Subcutaneous adipose tissue (tissue), 4 donors: ENCODE data around the gene MCM8. TPM values are rescaled to one million over a fixed set of nuclear protein-coding genes. Genes with fewer than 3 reads are reported as not detected.

Experiments used
- CTCF ChIP-seq: fragments of 450-650 bp; IDR thresholded peaks from one replicate; pipeline ENCODE4 v1.5.1; 2016; ENCODE audit warnings: low read depth, mild to moderate bottlenecking, control low read depth, antibody characterized with exemption, moderate library complexity
- total RNA-seq, 4 donors: library from RNA; depleted of rRNA; stranded (reverse); fragments of >200 nt; gene quantifications; one replicate each; pipeline ENCODE4 v1.1.0, GENCODE V29; 2016

Gene MCM8
- total RNA-seq, 4 donors from 2014 or later, result 5.1 to 6.7 (median 5.5) TPM

- TF ChIP-seq CTCF, result no peak
These were observed 17.7 kb upstream of the MCM8 start for GRCh38 chr20:5932796-5933195.

- TF ChIP-seq CTCF, result no peak
These were observed 16.5 kb upstream of the MCM8 start for GRCh38 chr20:5933802-5934436.

GRCh38 chr20:5935384-5935783, 15.1 kb upstream of the MCM8 start:
- no peak for TF ChIP-seq CTCF

- TF ChIP-seq CTCF, result no peak
These were observed 14.2 kb upstream of the MCM8 start for GRCh38 chr20:5936238-5936637.

- TF ChIP-seq CTCF, result no peak
These were observed 11.9 kb upstream of the MCM8 start for GRCh38 chr20:5938456-5939029.

- TF ChIP-seq CTCF, result no peak
These were observed 4.5 kb upstream of the MCM8 start for GRCh38 chr20:5945963-5946362.

- TF ChIP-seq CTCF, result no peak
These were observed 3.2 kb upstream of the MCM8 start for GRCh38 chr20:5947276-5947675.
